Endothelial cell of umbilical vein (primary cell): Measurements from ENCODE around the gene LGALS7. TPM values are rescaled to one million over a fixed set of nuclear protein-coding genes. Genes with fewer than 3 reads are reported as not detected.

Experiments
- BruUV-seq: library from RNA; stranded (reverse); fragments of 400-500 nt; replicated peaks from 2 replicates; lab custom pipeline; 2021; lab: Mats Ljungman, UMichigan
- CTCF ChIA-PET: fragments of 300-600, 350-600 bp; sonication (Branson Sonifier 250); formaldehyde crosslinking; loops from one replicate; lab custom pipeline; 2021; ENCODE audit warnings: antibody characterized with exemption, inconsistent platforms; lab: Charles Lee
- POLR2A ChIA-PET: fragments of 300-600, 350-600 bp; sonication (Branson Sonifier 250); formaldehyde crosslinking; loops from one replicate; lab custom pipeline; 2021; ENCODE audit warnings: antibody characterized with exemption, inconsistent platforms; lab: Charles Lee
- DNase-seq: peaks from one replicate; pipeline ENCODE4 v3.0.0-alpha.2; 2011; ENCODE audit warnings: low read depth, low spot score
- FAIRE-seq: peaks from 2 replicates; lab custom pipeline; 2011; peaks lifted over from hg19 to GRCh38; lab: Jason Lieb, UNC
- H2AFZ ChIP-seq: 2 replicates; pipeline ENCODE4 v1.6.0; 2012; ENCODE audit warnings: low read depth, low read length, control low read depth, inconsistent platforms
- H3K27ac ChIP-seq: 2 replicates; pipeline ENCODE4 v1.5.1; 2011; ENCODE audit warnings: low read depth, mild to moderate bottlenecking, control low read depth, low read length, moderate library complexity; ENCODE audit not compliant: insufficient read depth
- H3K27me3 ChIP-seq, 2 experiments: 2 replicates each; pipeline versions ENCODE4 v1.6.0 to v1.6.1; 2011; ENCODE audit warnings: low read length in 2 of 2, mixed read lengths in 1 of 2; ENCODE audit not compliant: control insufficient read depth in 2 of 2, insufficient read depth in 2 of 2
- H3K36me3 ChIP-seq, 2 experiments: 2 replicates in 1 of 2; 3 replicates in 1 of 2; pipeline ENCODE4 v1.5.1; 2011; ENCODE audit warnings: low read length in 2 of 2, mild to moderate bottlenecking in 1 of 2, moderate library complexity in 1 of 2; ENCODE audit not compliant: control insufficient read depth in 2 of 2, insufficient read depth in 2 of 2; ENCODE audit errors: extremely low read depth in 1 of 2
- H3K4me1 ChIP-seq: 3 replicates; pipeline ENCODE4 v1.5.1; 2011; ENCODE audit warnings: mild to moderate bottlenecking, low read length; ENCODE audit not compliant: control insufficient read depth, insufficient read depth; ENCODE audit errors: extremely low read depth
- H3K4me2 ChIP-seq: 2 replicates; pipeline ENCODE4 v1.6.1; 2011; ENCODE audit warnings: low read length, control low read depth, mixed read lengths; ENCODE audit not compliant: insufficient read depth
- H3K4me3 ChIP-seq, 3 experiments: fragments of 200-600 bp in 1 of 3; sonication (generic), shearing (Covaris generic) in 1 of 3; replicated peaks in 1 of 3; 2 replicates each; pipeline ENCODE4 v1.5.1; 2011 to 2016; ENCODE audit warnings: control low read depth in 3 of 3, low read length in 3 of 3, mild to moderate bottlenecking in 2 of 3, inconsistent platforms in 1 of 3, low read depth in 1 of 3, moderate library complexity in 1 of 3; ENCODE audit not compliant: insufficient read depth in 1 of 3
- H3K79me2 ChIP-seq: 2 replicates; pipeline ENCODE4 v1.6.0; 2012; ENCODE audit warnings: low read length, inconsistent platforms; ENCODE audit not compliant: control insufficient read depth, insufficient read depth
- H3K9ac ChIP-seq: replicated peaks from 2 replicates; pipeline ENCODE3; 2011; ENCODE audit warnings: low read length, control low read depth; ENCODE audit not compliant: insufficient read depth; ENCODE audit errors: extremely low read depth
- H3K9me1 ChIP-seq: replicated peaks from 3 replicates; pipeline ENCODE4 v1.6.0; 2011; ENCODE audit warnings: mild to moderate bottlenecking, low read length; ENCODE audit not compliant: control insufficient read depth, insufficient read depth; ENCODE audit errors: extremely low read depth
- H3K9me3 ChIP-seq: replicated peaks from 2 replicates; pipeline ENCODE4 v1.5.1; 2012; ENCODE audit warnings: low read length, inconsistent platforms; ENCODE audit not compliant: control insufficient read depth, insufficient read depth
- H4K20me1 ChIP-seq: replicated peaks from 2 replicates; pipeline ENCODE3; 2011; ENCODE audit warnings: mild to moderate bottlenecking, low read length; ENCODE audit not compliant: control insufficient read depth, insufficient read depth; ENCODE audit errors: extremely low read depth
- CTCF ChIP-seq, 2 donors: IDR thresholded peaks; 1 replicate in 1 of 2; 2 replicates in 1 of 2; pipeline ENCODE4 v1.5.1; 2011; ENCODE audit warnings: low read length in 2 of 2, mild to moderate bottlenecking in 2 of 2, moderate library complexity in 2 of 2, control low read depth in 1 of 2, inconsistent platforms in 1 of 2, low read depth in 1 of 2; ENCODE audit not compliant: insufficient read depth in 1 of 2; ENCODE audit errors: extremely low read depth in 1 of 2
- EZH2 ChIP-seq: IDR thresholded peaks from 2 replicates; pipeline ENCODE4 v1.6.1; 2012; ENCODE audit warnings: borderline replicate concordance, low read depth, mild to moderate bottlenecking, moderate library complexity, low read length, inconsistent platforms; ENCODE audit not compliant: severe bottlenecking
- FOS ChIP-seq: IDR thresholded peaks from 2 replicates; pipeline ENCODE4 v1.6.1; 2011; ENCODE audit warnings: mild to moderate bottlenecking, low read length, moderate library complexity, borderline replicate concordance; ENCODE audit not compliant: insufficient read depth
- GATA2 ChIP-seq: IDR thresholded peaks from 2 replicates; pipeline ENCODE4 v1.7.0; 2011; ENCODE audit warnings: low read depth, mild to moderate bottlenecking, moderate library complexity, mixed read lengths, low read length; ENCODE audit not compliant: insufficient read length, insufficient read depth
- JUN ChIP-seq: IDR thresholded peaks from 2 replicates; pipeline ENCODE4 v1.6.1; 2011; ENCODE audit warnings: borderline replicate concordance, low read depth; ENCODE audit not compliant: insufficient read length, insufficient read depth
- MAX ChIP-seq: IDR thresholded peaks from 2 replicates; pipeline ENCODE4 v1.6.1; 2011; ENCODE audit not compliant: insufficient read depth, insufficient read length
- MYC ChIP-seq: IDR thresholded peaks from one replicate; pipeline ENCODE4 v1.6.1; 2011; ENCODE audit warnings: mild to moderate bottlenecking, low read depth, low read length
- POLR2A ChIP-seq: IDR thresholded peaks from 2 replicates; pipeline ENCODE4 v1.6.1; 2012; ENCODE audit warnings: low read depth, mild to moderate bottlenecking, control low read depth, low read length
- POLR2AphosphoS5 ChIP-seq: IDR thresholded peaks from 2 replicates; pipeline ENCODE4 v1.6.1; 2012; ENCODE audit warnings: low read depth, mild to moderate bottlenecking, control low read depth, low read length, moderate library complexity; ENCODE audit not compliant: insufficient read depth
- dilution Hi-C: fragments of 300-500 bp; cut with MboI; formaldehyde crosslinking; loops from one replicate; pipeline ENCODE4 v1.15.0; 2019; ENCODE audit warnings: low sequenced_read_pairs; ENCODE audit not compliant: extremely low pct_ligation_motif_present
- intact Hi-C: fragments of 100-400 bp; cut with micrococcal nuclease; formaldehyde crosslinking; loops from one replicate; pipeline ENCODE4 v1.10.0; 2022
- polyA plus RNA-seq, 4 experiments: library from polyadenylated mRNA; depleted of rRNA in 3 of 4; stranded (reverse) in 3 of 4; unstranded in 1 of 4; fragments of >200 nt; gene quantifications; 2 replicates each; pipeline versions ENCODE4 v1.2.1 to v1.2.3, GENCODE V29; 2011 to 2012; ENCODE audit warnings: missing spikeins in 1 of 4
- total RNA-seq: library from RNA; stranded (reverse); gene quantifications from 2 replicates; pipeline ENCODE4 v1.2.3, GENCODE V29; 2021

Gene LGALS7
- total and polyA plus RNA-seq, 2 donors (not counting 3 experiments of a cell fraction or from before 2014, with no cell fraction given), result not detected

GRCh38 chr19:38812841-38813320 is 39.6 kb upstream of the LGALS7 start, which contains the start of gene LGALS4:
LGALS4 (minus strand) TSS chr19:38812945; CDS start chr19:38812886, 59 bp downstream.
- TF ChIP-seq CTCF (IDR thresholded peaks at IDR 0.05; ENCODE audit: extremely low read depth in 1 of 2, insufficient read depth in 1 of 2, low read depth in 1 of 2, low read length in 2 of 2) (no peak), FOS (no peak)
- no TSS peak for BruUV-seq
- CTCF ChIA-PET, result interaction anchor here (1.8 kb wide), 1 partner anchor 43 kb away, joined by 5 read pairs; no protein-coding TSS in a partner anchor
- Histone ChIP-seq H3K9me1 (no peaks in the 10 kb centered on the region), H3K4me1 (no peaks in the 10 kb centered on the region), H3K4me2 (no peak within 1 kb of the TSS), H3K79me2 (no peaks in the 10 kb centered on the region), H4K20me1 (no peaks in the 10 kb centered on the region), H3K36me3 (peaks cover 0 to 13% of the 10 kb centered on the region in 2 experiments), H3K4me3 (no peak within 1 kb of the TSS), H3K27ac (no peak within 1 kb of the TSS), H3K27me3 (no peaks in the 10 kb centered on the region), H3K9me3 (no peaks in the 10 kb centered on the region), H2AFZ (no peak within 1 kb of the TSS), H3K9ac (no peak within 1 kb of the TSS)
- intact Hi-C loops, result no loop called here
- FAIRE-seq (no peak), DNase-seq (no peak)
- POLR2A ChIA-PET, result no interaction called here
- dilution Hi-C loops, result no loop called here

- Histone ChIP-seq H3K9me1 (no peaks in the 10 kb centered on the region), H3K4me2 (no peak overlapping the region), H4K20me1 (no peaks in the 10 kb centered on the region), H2AFZ (no peak overlapping the region), H3K9me3 (no peaks in the 10 kb centered on the region), H3K4me3 (no peak overlapping the region), H3K27me3 (no peaks in the 10 kb centered on the region), H3K4me1 (no peaks in the 10 kb centered on the region), H3K27ac (no peak overlapping the region), H3K36me3 (peaks cover 0 to 10% of the 10 kb centered on the region in 2 experiments), H3K79me2 (no peaks in the 10 kb centered on the region), H3K9ac (no peak overlapping the region)
- intact Hi-C loops, result no loop called here
- FAIRE-seq (no peak), DNase-seq (no peak)
- POLR2A ChIA-PET, result no interaction called here
- TF ChIP-seq JUN (no peak), FOS (no peak), EZH2 (no peak), MYC (no peak), POLR2A (no peak), POLR2AphosphoS5 (no peak), MAX (no peak), GATA2 (no peak), CTCF (IDR thresholded peaks at IDR 0.05; ENCODE audit: extremely low read depth in 1 of 2, insufficient read depth in 1 of 2, low read depth in 1 of 2, low read length in 2 of 2) (no peak)
- CTCF ChIA-PET, result interaction anchor here (1.1 kb wide), 1 partner anchor 42 kb away, joined by 3 read pairs; no protein-coding TSS in a partner anchor
- dilution Hi-C loops, result no loop called here
- no TSS peak for BruUV-seq
Observed at GRCh38 chr19:38812009-38812840, 38.9 kb upstream of the LGALS7 start.
